HG02588 (cell line): ENCODE data around the gene OR2T6.
"Not testable (repeated sequence)": the region's sequence is repeated elsewhere in the genome, so short reads cannot be mapped to it uniquely, and the experiment has no call there.

Source experiments
- ATAC-seq: cut with Tn5 transposase; IDR thresholded peaks from one replicate; pipeline ENCODE4 v1.9.1; 2021; ENCODE audit warnings: mild to moderate bottlenecking, moderate library complexity; ENCODE audit not compliant: unreplicated experiment

OR2T6 gene, protein sequence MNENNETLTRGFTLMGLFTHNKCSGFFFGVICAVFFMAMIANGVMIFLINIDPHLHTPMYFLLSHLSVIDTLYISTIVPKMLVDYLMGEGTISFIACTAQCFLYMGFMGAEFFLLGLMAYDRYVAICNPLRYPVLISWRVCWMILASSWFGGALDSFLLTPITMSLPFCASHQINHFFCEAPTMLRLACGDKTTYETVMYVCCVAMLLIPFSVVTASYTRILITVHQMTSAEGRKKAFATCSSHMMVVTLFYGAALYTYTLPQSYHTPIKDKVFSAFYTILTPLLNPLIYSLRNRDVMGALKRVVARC

DNA sequence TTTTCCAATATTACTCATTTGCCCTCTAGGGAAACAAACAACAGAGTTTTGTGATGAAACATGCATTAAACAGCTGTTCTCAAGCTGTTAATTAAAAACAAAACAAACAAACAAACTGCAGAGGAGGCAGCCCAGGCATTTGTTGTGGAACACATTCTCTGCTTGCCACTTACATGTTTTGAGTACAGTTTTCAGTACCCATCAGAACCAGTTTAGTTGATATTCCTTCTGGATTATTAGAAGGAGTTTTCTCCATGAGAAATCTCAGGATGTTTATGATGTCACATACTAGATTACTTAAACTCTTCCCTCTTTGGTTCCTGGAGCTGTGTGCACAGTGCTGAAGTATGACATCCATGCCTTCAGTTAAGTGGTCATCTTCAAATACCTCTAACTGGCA is at the start of gene OR2T6:
OR2T6 (plus strand) TSS at position 301 of the 400 bp plus-strand sequence. CDS start 11,863 bp downstream, outside the sequence.
- no peak for ATAC-seq

DNA sequence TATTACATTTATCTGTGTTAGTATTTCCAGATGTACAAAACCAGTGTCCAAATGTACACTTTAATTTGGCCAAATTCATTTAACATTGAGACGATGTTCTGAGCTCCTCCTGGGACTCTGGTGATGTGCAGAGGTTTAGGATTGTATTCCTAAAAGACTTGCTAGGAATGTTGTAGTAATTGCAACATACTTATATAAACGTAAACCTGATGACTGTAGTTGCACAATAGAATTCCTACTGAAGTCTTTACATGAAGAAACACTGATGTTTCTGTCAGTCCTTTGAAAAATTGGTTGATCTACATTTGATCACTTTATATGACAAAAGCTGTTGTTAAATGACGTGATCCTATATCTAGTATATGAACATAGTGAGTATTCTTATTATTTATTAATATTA is 32.1 kb upstream of the OR2T6 start:
- no peak for ATAC-seq

DNA sequence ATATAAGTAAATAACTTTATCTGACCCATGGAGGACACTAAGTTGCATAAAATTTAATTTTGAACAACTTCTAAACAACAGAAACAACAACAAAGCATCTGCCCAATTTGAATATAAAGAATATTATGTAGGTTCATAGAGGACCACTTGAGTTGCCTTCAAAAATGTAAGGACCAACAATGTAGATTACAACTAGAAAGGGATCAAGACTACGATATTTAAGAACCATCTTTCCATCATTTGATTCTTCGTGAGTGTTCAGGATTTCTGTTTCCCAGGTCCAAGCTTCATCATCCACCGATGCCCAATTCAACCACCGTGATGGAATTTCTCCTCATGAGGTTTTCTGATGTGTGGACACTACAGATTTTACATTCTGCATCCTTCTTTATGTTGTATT is 27.1 kb upstream of the OR2T6 start, which contains the start of gene OR14C36:
OR14C36 (plus strand) TSS at position 301 of the 400 bp plus-strand sequence; CDS start at position 301, 0 bp downstream.
- no peak for ATAC-seq

DNA sequence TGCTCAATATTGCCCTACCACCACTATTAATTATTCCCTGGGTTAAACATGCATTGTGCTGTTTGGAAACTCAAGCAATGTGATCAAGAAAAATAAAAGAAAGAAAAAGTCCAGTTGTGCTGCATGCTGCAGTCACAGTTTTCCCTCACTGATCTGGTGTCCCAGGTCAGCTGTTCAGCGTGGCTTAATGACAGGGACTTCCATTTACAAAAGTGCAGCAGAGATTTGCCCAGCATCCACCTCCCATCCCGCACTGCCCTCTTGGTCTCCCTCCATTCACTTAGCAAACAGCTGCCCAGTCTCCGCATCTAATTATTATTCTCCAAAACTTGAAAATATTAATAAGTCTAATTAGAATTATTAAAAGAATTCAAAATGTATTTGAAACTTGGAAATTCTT is 16.1 kb upstream of the OR2T6 start:
- no peak for ATAC-seq

DNA sequence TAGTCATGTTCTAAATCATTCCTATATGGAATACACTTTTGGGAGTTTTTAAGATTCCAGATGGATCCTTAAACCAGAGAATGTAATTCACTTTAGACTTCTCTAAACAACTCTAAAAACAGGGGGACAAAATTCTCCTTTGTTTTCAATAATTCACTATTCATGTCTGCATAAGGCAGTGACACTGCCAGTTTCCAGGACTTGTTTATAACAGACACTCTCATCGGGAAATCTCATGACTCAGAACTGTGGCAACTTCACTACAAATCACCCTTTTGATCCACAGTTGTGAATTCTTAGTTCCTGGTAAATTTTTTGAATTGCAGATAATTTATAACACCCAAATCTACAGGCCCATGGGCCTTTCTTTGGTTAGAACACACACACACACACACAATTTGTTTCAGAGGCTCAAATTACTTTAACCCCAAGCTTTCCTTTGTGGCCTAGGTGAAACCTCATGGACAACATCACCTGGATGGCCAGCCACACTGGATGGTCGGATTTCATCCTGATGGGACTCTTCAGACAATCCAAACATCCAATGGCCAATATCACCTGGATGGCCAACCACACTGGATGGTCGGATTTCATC is 14.3 kb upstream of the OR2T6 start, which contains the start of gene OR2T4:
OR2T4 (plus strand) TSS at position 545 of the 595 bp plus-strand sequence; CDS start at position 545, 0 bp downstream.
- ATAC-seq: no peak

DNA sequence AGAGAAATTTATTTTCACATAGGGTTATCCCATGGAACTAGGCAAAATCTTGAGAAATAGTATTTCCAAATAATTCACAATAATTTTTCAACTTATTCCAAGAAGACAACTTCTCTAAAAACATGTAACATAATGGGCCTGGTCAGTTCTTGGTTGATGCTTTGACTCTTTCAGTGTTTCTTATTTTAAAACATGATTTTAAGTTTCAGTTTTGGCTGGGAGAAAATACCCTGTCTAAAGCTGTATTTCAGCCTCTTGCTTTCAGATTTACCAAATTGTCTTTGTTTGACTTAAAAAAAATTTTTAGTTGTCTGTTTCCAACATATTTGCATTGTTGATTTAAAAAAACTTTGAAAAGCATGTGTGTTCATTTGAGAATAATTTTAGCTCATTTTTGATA is 8.9 kb upstream of the OR2T6 start:
- ATAC-seq: no peak

DNA sequence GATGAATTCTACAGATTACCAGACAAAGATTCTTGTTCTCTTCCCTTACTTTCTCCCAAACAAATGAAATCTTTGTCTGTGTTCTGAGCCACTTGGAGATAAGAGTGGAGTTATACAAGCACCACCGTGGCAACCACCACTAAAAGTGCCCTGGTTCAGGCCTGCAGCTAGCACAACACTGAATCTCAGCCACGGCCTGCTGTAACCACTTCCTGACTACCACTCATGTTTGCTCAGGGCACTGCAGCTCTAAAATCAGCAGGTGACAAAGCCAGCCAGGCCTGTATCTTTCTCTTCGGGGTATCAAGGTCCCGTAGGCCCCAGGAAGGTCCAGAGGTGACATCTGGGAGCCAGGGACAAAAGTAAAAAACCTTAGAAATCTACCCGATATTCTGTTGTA is 3.2 kb upstream of the OR2T6 start:
- peak; percentile 62 for ATAC-seq

DNA sequence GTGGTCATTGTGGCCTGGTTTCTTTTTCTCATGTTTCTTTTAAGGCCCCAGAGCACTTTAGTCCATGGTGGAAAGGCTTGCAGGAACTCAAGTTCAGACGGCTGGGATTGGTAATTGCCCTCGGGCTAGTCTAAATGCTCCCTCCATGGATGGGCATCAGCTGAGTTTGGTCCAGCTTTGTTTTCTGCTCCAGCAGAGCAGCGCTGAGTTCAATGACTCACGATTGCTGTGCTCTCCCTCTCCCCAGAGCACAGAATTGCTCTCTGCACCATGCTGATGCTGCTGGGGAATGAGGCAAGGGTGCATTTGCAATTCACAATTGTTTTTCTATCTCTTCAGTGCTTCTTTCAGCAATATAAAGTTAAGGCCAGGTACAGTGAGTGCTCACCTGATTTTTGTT is 1.8 kb upstream of the OR2T6 start:
- no peak for ATAC-seq

DNA sequence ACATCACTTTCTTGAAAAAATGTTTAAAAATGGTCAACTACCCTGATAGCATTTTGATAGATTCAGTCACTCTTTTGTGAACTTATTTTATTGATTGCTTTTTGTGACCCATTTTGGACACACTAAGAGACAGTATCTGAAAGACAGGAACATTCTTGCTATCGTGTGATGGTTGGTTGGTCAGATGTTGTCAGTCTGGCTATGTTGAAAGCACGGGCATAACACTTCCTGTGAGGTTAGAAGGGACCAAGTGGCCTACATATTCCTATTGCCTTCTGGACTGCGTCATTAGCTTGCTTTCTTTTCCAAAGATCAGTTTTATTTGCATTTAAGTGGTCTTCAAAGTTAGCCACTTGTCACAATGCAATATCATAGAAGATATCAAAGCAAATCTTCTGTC is 1.4 kb downstream of the OR2T6 start:
- ATAC-seq: no peak

DNA sequence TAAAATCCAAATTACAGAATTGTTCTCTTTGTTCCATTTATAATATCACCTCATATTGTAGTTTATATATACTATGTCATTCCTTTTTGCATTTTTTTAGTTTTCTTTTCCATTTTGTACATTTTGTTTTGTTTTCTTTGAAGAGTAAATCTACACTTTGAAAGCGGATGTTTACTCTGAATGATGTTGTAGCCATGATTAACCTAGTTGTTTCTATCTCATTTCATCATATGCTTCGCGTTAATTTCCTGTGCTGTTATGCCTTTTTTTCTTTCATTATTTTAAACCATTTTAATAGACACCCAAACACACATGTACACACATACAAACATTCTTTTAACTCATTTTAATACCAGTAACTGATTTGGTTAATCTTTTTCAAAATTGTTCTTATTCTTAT is 5.3 kb downstream of the OR2T6 start:
- no peak for ATAC-seq

DNA sequence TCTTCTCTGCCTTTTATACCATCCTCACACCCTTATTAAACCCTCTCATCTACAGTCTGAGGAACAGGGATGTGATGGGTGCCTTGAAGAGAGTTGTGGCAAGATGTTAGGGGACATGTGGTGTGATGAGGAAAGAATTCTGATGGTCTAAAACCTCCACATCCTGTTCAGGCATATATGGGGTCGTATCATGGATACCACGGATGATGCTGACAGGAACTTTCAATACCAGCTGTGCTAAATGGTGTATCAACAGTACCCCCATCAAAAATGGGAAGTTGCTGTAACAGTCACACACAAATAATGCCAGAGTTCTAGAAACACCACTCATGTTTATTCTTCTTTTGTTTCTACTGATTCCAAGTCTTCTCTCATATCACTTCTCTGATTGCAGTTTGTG is 12.9 kb downstream of the OR2T6 start:
- no peak for ATAC-seq

DNA sequence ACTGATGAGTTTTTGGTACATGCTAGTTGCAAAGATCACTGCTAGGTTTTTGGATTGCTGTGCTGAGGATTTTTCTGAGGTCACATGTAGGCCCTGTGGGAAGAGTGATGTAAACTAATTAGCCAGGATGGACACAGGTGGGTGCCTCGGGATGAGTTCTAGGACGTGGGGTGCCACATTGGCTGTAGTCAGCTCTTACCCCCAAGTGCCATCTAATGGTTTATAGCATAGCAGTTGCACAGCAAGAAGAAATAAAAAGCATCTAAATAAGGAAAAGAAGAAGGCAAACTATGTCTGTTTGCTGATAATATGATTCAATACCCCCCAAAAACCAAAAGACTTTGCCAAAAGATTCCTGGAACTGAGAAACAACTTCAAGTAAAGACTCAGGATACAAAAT is 17.5 kb downstream of the OR2T6 start:
- no peak for ATAC-seq

DNA sequence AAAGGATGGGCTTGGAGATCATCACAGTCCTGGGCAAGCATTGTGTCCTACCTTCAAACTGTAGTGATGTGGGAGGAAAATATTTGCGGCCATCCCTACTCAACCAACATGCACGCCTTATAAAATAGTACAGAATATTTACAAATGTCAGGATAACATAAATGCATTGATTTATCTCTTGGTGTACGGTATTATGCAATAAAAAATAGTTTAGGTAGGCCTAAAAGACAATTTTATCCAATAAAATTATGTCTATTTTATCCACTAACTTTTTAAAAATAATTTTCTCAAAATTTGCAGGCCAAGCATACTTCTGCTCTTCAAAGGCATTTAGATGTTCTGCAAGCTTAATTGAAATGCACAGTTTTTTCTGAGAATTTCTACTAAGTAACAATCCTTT is 27.2 kb downstream of the OR2T6 start, which contains the start of gene OR2T1:
OR2T1 (plus strand) TSS at position 301 of the 400 bp plus-strand sequence. CDS start 3,100 bp downstream, outside the sequence.
- no peak for ATAC-seq

DNA sequence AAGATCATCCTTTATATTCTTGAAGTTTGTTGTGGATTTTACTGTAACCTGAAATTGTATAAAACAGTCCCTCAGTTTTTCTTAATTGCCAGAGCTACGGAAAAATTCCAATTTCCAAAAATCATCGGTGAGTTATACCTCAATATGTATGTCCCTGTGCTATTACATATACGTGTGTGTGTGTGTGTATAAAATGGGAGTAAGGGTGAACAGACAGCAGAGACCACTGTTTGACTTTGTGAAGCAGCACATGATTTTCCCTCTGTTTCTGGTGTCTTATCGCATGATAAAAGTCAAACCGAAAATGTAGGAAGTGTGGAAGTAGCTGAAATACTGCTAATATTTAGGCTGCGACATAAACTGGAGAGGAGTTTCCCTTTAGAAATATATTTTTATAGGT is 28.5 kb downstream of the OR2T6 start:
- no peak for ATAC-seq

DNA sequence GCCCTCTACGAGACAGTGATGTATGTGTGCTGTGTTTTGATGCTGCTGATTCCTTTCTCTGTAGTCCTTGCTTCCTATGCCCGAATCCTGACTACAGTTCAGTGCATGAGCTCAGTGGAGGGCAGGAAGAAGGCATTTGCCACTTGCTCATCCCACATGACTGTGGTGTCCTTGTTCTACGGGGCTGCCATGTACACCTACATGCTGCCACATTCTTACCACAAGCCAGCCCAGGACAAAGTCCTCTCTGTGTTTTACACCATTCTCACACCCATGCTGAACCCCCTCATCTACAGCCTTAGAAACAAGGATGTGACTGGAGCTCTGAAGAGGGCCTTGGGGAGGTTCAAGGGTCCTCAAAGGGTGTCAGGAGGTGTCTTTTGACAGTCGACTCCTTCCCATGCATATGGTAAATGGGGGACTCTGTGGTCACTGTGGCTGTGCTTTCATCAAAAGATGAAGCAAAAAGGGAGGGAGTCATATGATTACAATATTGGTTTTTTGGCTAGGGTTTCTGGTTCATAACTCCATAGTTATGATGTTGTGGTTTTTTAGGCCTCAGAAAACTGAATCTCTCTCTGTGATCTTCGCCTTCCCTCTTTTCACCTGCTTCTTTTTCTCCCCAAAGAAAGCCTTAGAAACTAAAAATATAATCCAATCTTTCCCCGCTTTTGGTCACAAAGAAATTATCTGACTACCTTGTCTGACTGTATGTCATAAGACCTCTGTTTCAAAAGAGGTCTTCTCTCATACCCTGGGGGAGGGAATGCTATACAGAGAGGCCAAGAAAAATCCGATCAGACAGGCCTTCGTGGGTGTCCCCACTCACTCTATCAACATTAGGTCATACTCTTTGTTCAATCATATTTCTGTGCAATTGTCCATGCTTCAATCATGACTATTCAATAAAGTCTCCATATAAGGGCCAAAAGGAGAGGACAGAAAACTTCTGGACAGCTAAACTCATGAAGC is 31.5 kb downstream of the OR2T6 start:
- peak; percentile 63 for ATAC-seq

DNA sequence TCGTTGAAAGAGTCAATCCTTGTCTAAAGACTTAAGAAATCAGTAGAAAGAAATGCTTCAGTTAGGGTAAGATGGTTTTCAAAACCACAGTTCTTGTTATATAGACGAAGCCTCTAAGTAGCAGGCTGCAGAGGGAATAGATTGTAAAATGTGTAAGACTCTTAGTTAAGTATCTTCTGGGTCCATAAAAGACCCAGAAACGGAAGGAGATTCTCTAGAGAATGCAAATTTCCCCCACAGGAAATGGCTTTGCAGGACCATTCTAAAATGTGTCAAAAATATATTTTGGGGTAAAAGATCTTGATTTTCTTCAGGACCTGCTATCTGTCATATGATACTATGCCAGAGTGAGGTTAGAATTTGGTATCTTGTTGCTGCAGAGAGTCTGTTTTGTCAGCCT is 40.7 kb downstream of the OR2T6 start:
- no peak for ATAC-seq

DNA sequence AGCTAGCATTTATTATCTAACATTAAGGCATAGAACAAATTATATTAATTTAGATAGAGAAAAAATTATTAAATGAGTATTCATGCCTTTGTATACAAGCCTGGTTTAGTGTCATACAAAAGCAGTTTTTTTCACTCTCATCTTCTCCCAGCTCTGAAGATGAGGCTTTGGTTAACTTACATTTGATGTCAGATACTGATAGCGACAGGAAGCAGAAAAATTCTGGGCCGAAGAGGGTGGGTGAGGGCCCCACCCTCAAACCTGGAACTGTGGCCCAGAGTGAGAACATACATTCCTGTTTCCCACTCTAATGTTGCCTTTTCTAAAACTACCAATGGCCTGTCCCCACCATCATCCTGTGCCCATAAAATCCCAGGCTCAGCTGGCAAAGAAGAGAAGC is 42.3 kb downstream of the OR2T6 start:
- ATAC-seq: no peak

DNA sequence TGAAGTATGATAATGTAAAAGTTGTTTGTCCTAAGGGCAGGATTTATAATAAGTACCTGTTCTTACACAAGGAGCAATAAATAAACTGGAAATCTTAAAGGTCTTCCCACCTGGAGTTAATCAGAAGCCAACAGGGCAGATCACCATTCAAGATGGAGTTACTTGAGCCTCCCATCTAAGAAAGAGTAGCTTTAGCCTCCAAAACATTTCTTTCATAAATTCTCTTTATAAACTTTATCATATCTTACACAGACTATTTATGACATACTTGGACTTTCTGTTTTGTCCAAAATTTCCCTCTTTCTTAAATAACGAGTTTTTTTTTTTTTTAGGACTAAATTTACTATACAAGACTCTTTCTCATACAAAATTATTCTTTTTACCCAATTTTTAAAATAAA is 45.8 kb downstream of the OR2T6 start:
- ATAC-seq: no peak

DNA sequence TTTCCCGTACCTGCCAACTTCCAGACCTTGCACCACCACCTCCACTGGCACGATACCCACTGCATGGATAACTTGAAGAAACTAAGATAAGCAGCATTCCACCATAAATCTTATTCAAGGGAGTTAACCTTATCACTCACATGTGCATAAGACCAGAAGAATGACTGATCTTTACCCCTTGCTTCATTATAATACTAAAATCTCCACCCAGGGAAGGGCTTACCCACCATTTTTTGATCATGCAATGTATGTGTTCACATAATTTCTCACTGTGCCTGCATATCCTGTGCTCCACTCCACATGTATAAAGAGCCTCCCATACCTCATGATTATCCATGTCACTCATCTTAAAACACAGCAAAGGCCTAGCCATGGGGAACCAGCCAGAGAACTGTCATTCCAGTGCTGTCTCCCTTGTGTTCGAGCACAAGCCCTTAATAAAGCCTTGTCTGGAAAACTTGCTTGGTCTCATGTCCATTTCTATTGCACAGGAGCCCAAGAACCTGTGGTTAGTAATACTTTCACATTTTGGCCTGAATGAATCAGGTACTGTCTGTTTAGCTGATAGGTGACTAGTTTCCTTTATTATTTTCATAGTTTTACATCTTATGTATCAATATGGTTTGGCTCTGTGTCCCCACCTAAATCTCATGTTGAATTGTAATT is 52.1 kb downstream of the OR2T6 start:
- peak; percentile 41 for ATAC-seq

DNA sequence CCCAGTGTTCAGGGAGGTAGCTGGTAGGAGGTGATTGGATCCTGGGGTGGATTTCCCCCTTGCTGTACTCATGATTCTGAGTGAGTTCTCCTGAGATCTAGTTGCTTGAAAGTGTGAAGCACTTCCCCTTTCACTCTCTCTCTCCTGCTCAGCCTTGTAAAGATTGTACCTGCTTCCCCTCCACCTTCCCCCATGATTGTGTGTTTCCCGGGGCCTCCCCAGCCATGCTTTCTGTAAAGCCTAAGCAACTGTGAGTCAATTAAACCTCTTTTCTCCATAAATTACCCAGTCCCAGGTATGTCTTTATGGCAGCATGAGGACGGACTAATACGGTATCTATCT is 52.6 kb downstream of the OR2T6 start:
- ATAC-seq: peak; percentile 94

DNA sequence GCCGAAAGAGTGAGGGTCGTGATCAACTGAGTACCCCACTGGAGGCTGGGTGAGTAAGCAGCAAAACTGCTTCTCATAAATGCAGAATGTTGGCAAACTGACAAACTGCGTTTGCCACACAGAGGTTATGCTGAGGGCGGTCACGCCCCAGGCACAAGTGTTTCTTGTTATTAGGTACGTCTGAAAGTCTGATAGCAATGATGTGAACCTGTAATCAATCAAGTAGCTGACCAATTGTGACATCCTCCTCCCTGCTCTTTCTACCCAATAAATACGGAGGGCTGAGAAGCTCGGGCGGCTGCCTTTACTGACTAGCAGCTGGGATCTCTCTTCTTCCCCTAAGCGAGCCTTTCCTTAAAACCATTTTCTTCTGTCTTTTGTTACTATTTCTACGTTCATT is 56.1 kb downstream of the OR2T6 start:
- ATAC-seq: not testable (repeated sequence)
